NB4 (cell line): ENCODE results near the gene F11R.
"Not testable (repeated sequence)": the region's sequence is repeated elsewhere in the genome, so short reads cannot be mapped to it uniquely, and the experiment has no call there.

ENCODE experiments used
- DNase-seq: peaks from one replicate; pipeline ENCODE4 v3.0.0; 2010; ENCODE audit warnings: low read depth
- H3K4me3 ChIP-seq: one replicate; pipeline ENCODE4 v1.5.1; 2011; ENCODE audit warnings: mild to moderate bottlenecking, low read depth, low read length, moderate library complexity
- CTCF ChIP-seq: IDR thresholded peaks from one replicate; pipeline ENCODE4 v1.5.1; 2012; ENCODE audit warnings: low read depth, low read length
- MAX ChIP-seq: IDR thresholded peaks from 2 replicates; pipeline ENCODE4 v1.6.1; 2011; ENCODE audit warnings: low read depth, low read length
- MYC ChIP-seq: IDR thresholded peaks from 2 replicates; pipeline ENCODE4 v1.6.1; 2011; ENCODE audit warnings: low read depth, low read length
- POLR2A ChIP-seq: IDR thresholded peaks from 2 replicates; pipeline ENCODE4 v1.6.1; 2011; ENCODE audit warnings: mild to moderate bottlenecking; ENCODE audit not compliant: insufficient read length; ENCODE audit errors: extremely low read depth

F11R gene

GRCh38 chr1:161037661-161038522 is 16.9 kb upstream of the F11R start:
- TF ChIP-seq MYC = no peak
- TF ChIP-seq MAX = no peak
- no peak for TF ChIP-seq POLR2A
- TF ChIP-seq CTCF = no peak
- no peak overlapping the region for H3K4me3 ChIP-seq
- no peak for DNase-seq

- no peak overlapping the region for H3K4me3 ChIP-seq
- DNase-seq = no peak
- TF ChIP-seq MYC (no peak), POLR2A (no peak), CTCF (no peak), MAX (no peak)
These were observed 12.8 kb upstream of the F11R start for GRCh38 chr1:161033751-161034150.

GRCh38 chr1:161032409-161032808 is 11.5 kb upstream of the F11R start:
- TF ChIP-seq CTCF = no peak
- TF ChIP-seq MYC = no peak
- TF ChIP-seq MAX = no peak
- TF ChIP-seq POLR2A = no peak
- H3K4me3 ChIP-seq = no peak overlapping the region
- DNase-seq = no peak

- TF ChIP-seq CTCF = no peak
- TF ChIP-seq MAX = no peak
- TF ChIP-seq MYC = no peak
- no peak overlapping the region for H3K4me3 ChIP-seq
- no peak for DNase-seq
These were observed 10.9 kb upstream of the F11R start for GRCh38 chr1:161031874-161032273.

GRCh38 chr1:161029466-161029865 is 8.5 kb upstream of the F11R start:
- not testable (repeated sequence) for DNase-seq, H3K4me3 ChIP-seq

GRCh38 chr1:161026954-161027353 is 6.0 kb upstream of the F11R start:
- not testable (repeated sequence) for DNase-seq, H3K4me3 ChIP-seq

GRCh38 chr1:161022432-161022831 is 1.5 kb upstream of the F11R start:
- DNase-seq = not testable (repeated sequence)

More at GRCh38 chr1:161022432-161022831, 1.5 kb upstream of the F11R start:
- H3K4me3 ChIP-seq = not testable (repeated sequence)
